ENCODE measurements around the gene CDPF1.
A peak's percentile ranks its signal among the peaks of the same experiment; 100 is the strongest.
"Not testable (repeated sequence)": the region's sequence is repeated elsewhere in the genome, so short reads cannot be mapped to it uniquely, and the experiment has no call there.

CDPF1 gene

DNA sequence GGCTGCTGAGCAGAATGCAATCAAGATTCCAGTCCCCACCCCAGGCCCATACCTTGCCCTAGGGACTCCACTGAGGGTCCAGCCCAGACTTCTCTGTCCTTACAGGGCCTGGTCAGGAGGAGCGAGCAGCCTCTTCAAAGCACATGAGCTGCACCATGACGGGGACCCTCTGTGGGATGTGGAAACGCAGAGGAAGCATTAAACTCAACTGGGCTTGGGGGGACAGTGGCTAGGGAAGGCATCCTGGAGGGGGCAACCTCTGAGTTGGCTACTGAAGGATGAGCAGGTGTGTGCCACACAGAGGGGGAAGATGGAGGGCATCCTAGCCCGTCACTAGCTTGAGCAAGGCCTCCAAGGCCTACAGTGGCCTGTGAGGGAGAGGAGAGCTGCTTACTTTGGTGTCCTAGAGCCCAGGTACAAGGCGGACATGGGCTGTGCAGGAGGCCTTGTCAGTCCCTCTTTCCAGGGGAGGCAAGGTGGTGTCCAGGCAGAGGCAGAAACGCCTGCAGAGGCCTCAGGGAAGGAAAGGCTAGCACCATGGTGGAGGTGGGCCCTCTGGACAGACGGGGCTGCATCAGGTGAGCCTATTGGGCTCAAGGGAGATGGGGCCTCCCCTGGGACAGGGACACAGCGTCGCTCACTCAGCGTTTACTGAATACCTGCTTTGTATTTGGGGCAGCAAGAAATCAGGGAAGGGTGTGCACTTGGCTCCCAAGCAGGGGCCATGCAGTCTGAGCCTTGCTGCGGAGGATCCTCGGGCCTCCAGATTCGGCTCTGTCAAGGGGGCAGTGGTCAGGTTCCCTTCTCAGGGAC, 32.0 kb upstream of the CDPF1 start:
- DNase-seq, result no peak

DNA sequence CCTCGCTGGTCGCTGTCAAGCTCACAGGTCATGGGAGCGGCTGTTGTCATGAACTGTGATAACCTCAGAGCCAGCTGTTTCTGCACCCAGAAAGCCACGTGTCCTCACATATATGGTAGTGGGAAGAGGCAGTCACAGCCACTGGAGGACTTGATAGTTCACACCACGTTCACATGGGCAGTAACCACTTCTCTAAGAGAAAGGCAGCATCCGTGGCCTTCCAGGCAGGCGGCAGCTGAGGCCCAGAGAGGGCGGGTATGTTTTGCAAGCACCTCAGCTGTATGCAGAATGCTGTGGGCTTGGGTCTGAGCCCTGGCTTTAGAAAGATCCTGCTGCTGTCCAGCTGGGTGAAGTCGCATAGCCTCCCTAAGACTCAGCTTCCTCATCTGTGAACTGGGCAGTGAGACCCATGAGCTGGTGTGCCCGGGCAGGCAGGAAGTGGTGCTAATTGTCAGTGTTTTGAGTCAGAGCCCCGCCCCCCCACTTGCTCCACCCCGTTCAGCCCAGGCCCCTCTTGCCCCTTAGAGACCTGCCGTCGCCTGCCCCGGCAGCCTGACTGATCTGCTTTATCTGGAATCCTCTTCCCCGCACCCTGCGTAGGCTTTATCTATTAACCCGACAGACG, 31.0 kb upstream of the CDPF1 start:
- no peak for DNase-seq

DNA sequence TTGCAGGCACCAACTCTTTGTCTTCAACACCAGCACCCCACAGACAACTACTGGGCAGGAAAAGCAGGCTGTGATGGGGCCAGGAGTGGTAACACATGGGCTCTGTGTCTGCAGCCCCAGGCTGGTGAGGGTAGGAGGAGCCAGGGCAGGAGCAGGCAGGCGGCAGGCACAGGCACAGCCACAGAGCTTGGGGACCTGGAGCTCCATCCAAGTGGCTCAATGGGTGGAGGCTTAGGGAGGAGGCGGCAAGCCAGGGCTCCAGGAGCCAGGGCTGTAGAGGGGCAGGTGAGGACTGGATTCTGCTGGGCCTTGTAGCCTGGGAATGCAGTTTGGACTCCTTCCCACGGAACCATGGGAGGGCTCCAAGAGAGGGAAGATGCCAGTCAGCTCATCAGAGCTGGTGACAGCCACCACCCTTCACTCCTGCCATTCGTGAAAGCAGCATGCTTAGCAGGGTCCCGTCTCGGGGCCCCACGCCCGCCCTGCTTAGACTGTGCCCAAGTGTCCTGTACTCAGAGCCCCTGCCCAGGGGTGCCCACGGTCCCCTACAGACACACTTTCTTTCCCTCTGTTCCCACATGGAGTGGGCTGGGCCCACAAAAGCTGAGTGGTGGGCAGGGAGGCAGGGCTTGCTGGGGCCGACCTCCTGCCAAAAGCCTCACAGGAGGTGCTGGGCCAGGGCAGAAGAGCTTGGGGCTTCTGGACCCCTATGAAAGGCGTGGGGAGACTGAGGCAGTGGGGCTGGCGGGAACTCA, 30.1 kb upstream of the CDPF1 start:
- DNase-seq, result no peak

DNA sequence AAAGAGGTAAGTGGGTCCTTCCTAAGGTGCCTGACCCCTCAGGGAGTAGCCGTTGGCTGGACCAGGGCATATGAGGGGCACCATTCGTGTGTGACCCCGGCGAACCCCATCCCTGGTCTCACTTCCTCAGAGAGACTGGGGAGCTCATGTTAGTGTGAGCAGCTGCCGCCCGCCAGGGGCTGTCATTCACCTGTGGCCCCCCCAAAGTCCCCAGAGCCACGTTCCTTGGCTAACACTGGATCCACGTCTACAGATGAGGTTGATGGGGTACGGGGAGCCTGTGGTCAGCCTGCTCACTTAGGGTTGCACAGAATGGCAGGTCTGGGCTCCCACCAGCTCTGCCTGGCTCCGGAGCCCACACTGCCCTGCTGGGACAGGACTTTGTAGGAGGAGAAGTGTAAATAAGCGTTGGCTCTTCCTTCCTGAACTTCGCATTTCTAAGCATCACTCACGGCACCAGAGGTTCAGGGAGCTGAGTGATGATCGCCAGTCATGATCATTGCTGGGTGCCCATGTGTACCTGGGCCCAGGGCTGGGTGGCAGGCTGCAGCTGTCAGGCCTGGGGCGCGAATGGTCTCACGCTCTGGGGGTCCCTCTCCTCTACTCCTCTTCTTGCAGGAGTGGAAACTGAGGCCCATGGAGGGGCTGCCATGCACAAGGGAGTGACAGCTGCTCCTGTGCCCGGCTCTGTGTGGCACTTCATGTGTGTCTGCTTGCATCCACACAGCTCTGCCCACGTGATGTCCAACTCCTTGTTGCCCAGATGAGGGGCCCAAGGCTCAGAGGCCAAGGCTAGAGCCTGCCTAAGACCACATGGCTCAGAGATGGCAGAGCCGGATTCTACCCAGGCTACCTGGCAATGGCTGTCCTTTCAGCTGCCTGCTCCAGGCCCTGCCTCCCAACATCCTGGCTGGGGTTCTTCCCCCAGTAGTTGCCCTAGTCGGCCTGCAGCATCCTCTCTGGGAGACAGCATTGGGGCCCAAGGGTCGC, 28.9 kb upstream of the CDPF1 start:
- DNase-seq, result no peak

DNA sequence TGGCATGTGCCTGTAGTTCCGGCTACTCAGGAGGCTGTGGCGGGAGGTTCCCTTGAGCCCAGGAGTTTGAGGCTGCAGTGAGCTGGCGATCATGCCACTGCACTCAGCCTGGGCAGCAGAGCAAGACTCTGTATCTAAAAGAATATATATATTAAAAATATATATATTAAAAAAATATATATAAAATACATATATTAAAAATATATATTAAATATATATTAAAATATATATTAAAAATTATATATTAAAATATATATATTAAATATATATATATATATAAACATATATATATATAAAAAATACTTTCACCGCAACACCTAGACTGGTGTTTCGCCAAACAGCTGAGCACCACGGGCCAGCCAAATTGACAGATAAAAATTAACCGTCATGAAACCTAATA, 26.5 kb upstream of the CDPF1 start:
- DNase-seq, result no peak

DNA sequence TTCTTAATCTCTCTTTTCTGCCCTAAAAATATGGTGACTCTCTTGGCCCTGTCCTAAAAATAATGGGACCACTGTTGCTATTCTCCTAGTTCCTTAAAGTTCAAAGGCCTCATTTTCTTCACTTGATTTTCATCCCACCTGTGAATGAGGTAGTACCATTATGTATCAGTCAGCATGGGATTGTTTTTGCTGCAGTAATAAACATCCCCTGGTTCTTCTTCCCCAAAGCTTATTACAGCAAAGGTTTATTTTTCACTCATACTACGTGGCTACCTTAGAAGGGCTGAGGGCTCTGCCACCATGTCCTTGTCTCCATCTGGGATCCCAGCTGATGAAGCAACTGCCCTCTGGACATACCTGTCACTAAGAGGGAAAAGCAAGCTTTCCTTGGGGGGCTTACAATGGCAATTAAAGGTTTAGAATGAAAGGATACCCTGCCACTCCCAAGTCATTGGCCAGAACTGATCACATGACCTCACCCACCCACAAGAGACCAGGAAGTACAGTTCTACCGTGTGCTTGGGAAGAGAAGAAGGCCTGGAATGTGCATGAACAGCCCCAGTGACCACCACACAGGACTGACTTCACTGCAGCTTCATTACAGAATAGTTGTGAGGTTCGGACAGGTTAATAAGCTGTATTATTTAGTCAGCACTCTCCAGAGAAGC, 25.5 kb upstream of the CDPF1 start:
- no peak for DNase-seq

DNA sequence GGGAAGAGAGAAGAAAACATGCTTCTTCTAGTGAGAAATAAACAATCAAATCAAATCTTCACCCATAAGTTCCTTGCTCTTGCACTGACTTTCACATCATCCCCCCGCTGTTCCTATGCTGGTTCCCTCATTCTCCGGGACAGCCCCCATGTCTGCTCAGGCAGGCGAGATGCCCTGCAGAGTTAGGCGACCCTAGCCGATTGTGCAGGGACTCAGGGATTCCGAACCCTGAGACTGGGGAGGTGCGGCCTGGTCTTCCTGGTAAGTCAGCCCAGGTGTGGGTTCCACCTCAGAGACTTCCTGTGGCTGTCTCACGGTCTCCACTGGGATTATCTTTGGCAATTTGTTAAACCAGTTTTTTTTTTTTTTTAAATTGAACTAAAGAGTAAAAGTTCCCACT, 24.3 kb upstream of the CDPF1 start:
- DNase-seq, result no peak

DNA sequence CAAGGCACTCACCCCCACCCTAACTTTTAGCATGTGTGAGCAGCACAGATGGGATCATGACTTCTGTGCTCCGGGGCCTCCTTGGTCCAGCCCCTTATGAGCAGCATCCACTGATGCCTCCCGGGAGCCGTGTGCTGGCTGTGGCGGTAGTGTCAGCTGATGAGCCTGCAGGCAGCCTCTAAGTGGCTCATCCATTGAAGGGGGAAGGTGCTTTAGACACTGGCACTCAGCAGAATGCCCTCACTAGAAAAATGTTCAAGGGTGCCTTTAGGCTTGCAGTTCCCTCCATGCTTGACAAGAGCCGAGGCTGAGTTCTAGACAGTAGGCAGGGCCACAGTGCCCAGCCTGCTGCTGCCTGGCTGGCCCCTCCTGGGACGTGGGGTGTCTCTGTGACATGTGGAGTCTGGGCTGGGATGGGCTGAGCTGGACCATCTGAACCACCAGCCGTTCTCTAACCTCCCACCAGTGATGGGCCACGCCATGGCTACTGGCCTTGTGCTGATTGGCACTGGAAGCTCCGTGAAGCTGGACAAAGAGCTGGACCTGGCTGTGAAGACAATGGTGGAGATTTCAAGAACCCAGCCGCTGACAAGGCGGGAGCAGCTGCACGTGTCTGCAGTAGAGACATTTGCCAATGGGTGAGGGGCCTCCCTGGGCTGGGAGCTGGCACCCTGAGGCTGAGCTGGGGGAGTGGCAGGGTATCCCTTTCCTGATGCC, 23.5 kb upstream of the CDPF1 start:
- no peak for DNase-seq

DNA sequence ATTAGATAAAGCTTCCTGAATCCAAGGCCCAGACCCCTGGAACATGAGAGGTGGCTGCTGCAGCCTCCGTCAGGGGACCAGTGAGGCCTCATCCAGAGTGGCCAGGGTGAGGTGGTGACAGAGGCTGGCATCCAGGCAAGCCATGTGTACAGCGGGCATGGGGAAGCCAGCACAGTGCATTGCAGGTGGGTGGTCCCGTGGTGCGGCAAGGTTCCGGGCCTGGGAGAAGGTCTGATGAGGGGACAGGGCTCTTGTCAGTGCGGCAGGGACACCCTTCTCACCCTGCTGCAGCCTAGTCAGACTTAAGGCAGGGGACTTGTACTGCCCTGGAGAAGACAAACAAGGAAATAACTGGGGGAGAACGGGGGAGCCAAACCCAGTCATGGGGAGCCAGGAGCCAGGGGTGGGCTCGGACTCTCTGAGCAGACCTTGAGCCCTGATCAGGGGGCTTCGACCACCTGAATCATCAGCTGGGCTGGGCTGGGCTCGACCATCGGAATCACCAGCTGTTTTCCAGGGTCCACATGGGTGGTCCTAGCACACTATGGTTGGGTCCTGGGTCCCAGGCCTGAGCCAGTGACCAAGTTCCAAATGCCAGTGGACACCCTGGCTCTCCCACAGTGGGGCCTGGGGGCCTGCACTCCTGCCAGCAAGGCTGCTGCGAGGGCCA, 22.8 kb upstream of the CDPF1 start:
- no peak for DNase-seq

DNA sequence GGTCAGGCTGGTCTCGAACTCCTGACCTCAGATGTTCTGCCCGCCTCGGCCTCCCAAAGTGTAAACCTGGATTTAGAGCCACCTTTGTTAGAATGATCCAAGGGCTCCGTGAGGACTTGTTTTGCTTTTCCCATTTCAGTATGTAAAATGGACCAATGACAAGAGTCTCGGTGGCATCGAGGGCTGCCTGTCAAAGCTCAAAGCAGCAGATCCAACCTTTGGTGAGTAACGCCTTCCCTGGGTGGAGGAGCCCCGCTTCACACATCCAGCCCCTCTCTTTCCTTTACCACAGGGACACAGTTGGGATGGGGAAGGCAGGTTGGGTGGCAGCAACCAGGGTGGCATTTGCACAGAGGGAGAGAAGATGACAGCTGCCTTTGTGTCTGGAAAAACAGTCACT, 22.1 kb upstream of the CDPF1 start:
- no peak for DNase-seq

DNA sequence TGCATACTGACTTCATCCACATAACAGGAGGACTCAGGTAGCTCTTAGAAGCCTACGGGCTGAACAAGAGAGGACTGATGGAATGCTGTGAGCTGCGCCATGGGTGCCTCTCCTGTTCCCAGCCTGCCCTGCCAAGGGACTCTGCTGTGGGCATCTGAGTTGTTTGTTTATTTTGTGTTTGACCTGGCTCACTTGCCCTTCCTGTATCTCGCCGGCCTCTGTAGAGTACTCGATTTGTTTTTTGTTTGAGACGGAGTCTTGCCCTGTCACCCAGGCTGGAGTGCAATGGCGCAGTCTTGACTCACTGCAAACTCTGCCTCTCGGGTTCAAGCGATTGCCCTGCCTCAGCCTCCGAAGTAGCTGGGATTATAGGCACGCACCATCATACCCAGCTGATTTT, 19.5 kb upstream of the CDPF1 start:
- no peak for DNase-seq

DNA sequence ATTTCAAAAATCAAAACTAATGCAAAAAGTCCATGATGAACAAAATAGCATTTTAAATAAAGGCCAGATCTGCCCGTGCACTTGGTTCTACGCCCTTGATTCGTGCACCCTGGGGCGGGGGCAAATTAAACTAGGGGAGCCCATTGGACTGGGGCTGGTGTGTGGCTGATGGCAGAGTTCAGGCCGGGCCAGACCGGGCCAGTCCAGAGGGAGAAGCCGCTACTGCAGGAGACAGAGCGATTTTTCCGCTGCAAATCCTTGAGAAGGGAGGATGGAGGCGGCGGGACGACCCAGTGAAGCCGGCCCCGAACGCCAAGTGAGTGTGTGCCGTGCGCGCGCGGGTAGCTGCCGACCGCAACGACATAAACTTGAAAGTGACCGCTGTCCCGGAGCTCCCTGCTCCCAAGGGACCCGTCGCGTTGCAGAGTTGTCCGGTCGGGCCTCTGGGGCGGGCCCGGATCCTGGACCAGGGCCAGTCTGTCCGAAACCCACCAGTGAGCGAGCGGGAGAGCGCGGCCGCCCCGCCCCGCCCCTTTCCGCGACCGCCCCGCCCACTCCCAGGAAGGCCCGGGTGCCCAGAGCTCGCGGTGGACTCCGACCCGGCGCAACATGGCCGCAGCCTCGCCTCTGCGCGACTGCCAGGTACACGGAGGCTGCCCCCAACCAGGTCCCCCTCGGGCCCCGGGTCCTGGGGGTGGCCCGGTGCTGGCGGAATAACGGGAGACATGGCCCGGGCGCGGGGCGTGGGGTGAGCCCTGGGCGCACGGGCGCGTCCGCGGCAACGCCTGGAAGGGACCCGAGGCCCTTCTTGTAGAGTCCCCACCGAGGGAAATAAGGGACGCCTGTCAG, 17.6 kb upstream of the CDPF1 start, which contains the start of gene TTC38:
Gene TTC38, plus strand, starts transcription at position 578 of the 849 bp plus-strand sequence. Its CDS starts 32 bp downstream, at position 610.
- peak; percentile 29 to 34 for DNase-seq

DNA sequence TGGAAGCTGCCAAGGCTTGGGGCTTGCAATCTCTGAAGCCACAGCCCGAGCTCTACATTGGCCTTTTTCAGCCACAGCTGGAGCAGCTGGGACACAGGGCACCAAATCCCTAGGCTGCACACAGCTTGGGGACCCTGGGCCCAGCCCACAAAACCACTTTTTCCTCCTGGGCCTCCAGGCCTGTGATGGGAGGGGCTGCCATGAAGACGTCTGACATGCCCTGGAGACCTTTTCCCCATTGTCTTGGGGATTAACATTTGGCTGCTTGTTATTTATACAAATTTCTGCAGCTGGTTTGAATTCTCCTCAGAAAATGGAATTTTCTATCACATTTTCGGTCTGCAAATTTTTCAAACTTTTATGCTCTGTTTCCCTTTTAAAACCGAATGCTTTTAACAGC, 15.5 kb upstream of the CDPF1 start:
- DNase-seq, result not testable (repeated sequence)

DNA sequence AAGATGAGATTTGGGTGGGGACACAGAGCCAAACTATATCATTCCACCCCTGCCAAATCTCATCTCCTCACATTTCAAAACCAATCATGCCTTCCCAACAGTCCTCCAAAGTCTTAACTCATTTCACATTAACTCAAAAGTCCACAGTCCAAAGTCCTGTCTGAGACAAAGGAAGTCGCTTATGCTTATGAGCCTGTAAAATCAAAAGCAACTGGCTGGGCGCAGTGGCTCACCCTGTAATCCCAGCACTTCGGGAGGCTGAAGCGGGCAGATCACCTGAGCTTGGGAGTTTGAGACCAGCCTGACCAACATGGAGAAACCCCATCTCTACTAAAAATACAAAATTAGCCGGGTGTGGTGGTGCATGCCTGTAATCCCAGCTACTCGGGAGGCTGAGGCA, 14.4 kb upstream of the CDPF1 start:
- not testable (repeated sequence) for DNase-seq

DNA sequence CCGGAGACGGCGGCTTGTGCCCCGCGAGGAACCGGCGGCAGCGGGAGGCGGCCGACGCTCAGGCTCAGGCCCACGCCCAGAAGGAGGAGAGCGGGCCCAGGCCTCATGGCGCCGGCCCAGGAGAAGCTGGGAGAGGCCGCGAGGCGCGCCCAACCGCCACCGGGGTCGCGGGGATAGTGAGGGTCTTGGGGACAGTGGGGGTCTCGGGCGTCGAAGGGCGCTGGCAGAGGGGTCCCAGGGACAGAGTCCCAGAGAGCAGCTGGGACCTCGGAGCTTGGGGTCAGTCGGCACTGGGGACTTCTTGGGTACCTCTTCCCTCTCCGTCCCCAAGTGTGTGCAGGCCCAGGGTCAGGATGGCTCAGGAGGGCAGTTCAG, 13.1 kb upstream of the CDPF1 start, which contains the start of gene PKDREJ:
Gene PKDREJ, minus strand, starts transcription at position 128 of the 375 bp plus-strand sequence. Its CDS starts 21 bp downstream, at position 107.
- no peak for DNase-seq

DNA sequence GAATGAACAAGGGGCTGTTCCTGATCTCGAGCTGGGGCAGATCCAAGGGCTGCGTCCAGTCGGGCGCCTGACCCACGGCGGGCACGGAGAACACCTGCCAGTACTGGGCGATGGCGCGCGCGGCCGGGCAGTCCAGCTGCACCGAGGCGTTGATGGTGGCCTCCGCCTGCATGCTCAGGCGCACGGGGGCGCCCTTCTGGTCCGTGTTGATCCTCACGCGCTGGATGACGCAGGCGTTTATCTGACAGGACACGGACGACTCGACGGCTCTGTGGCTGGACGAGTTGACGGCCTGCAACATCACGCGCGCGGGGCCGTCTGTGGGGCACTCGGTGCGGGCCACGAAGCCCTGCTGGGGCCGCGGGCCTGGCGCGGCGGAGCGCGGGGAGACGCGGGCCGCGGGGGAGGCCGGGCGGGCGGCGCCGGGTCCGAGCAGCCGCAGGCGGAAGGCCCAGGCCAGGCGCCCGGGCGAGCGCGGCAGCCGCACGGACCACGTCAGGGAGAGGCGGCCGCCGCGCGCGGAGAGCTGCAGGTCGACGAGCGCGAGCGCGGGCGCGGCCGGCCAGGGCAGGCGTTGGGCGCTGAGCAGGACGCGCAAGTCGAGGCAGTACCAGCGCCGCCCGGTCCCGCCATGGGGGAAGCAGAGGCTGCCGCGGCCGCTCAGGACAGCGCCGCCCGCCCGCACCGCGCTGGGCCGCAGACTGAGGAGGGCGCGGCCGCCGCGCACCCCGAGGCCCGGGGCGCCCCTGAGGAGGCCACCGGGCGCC, 12.5 kb upstream of the CDPF1 start:
- DNase-seq, result peak in 1 of 2 donors; percentile 17

DNA sequence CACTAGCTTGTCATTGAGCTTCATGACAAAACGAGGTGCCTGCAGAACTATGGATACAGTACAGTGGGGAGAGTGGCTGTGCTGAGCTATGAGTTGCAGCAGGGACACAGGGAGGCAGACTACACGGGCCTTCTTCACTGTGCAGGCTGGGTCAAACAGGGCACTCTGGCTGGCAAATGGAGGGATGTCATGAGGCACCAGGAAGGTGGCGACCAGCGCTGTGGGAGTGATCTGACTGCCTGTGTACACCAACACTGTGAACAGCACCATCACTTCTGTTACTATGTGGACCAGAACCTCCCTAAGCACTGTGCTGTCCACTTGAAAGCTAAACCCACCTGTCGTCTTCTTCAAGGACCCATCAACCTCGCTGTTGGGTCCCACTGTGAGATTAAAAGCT, 9.9 kb upstream of the CDPF1 start:
- DNase-seq, result no peak

DNA sequence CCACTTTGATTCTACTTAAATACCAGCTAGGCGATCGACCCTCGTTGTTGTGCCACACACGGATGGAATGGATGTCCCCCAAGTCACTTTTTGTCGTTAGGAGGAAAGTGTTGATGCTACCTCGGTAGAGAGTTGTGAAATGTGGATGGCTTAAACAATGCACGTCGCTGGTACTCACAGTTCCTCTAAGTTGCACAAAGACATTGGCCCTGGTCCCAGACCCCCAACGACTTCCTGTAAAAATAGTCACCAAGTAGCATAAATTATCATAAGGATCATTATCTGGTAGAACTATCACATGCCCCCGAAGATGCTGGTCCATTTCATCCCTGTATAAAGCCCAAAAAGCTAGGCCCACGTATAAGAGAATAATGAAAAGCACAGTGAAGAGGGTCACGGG, 9.3 kb upstream of the CDPF1 start:
- no peak for DNase-seq

All from stimulated activated CD4-positive, alpha-beta T cell treated with anti-CD3 and anti-CD28 coated beads, Interleukin-2, amount 100 ng/mL, for 48 hours (primary cell).